Upper lobe of left lung (tissue), 6 donors: Measurements from ENCODE around the gene CMTM8. TPM values are rescaled to one million over a fixed set of nuclear protein-coding genes. Genes with fewer than 3 reads are reported as not detected.

Experiments
- ATAC-seq, 2 donors: fragments of 200-7000 bp; cut with Tn5 transposase; one replicate each; pipeline ENCODE4 v1.9.1; 2022; ENCODE audit warnings: mild to moderate bottlenecking in 2 of 2, moderate library complexity in 2 of 2; ENCODE audit not compliant: low FRiP score in 2 of 2
- DNase-seq, 2 donors: peaks; one replicate each; pipeline ENCODE4 v3.0.0-alpha.2; 2019 to 2020
- H3K27ac ChIP-seq, 4 donors: fragments of 200-600 bp; sonication (generic); one replicate each; pipeline ENCODE4 v1.5.1; 2016 to 2019
- H3K27me3 ChIP-seq, 4 donors: fragments of 200-600 bp; sonication (generic); one replicate each; pipeline ENCODE4 v1.5.1; 2017 to 2019
- H3K36me3 ChIP-seq, 4 donors: fragments of 200-600 bp; sonication (generic); one replicate each; pipeline ENCODE4 v1.5.1; 2016 to 2019
- H3K4me1 ChIP-seq, 4 donors: fragments of 200-600 bp; sonication (generic); one replicate each; pipeline ENCODE4 v1.5.1; 2018 to 2019
- H3K4me3 ChIP-seq, 4 donors: fragments of 200-600 bp; sonication (generic); one replicate each; pipeline ENCODE4 v1.5.1; 2017 to 2019; ENCODE audit warnings: mild to moderate bottlenecking in 2 of 4, moderate library complexity in 1 of 4
- H3K9me3 ChIP-seq, 4 donors: fragments of 200-600 bp; sonication (generic); one replicate each; pipeline ENCODE4 v1.5.1; 2018 to 2019
- EP300 ChIP-seq, 4 donors: sonication (generic); formaldehyde crosslinking; IDR thresholded peaks; one replicate each; pipeline ENCODE4 v1.5.1; 2017; ENCODE audit warnings: antibody characterized with exemption in 4 of 4, control low read depth in 2 of 4
- POLR2A ChIP-seq, 4 donors: fragments of 450-650 bp; IDR thresholded peaks; one replicate each; pipeline ENCODE4 v1.5.1; 2016 to 2017; ENCODE audit warnings: antibody characterized with exemption in 4 of 4, mild to moderate bottlenecking in 2 of 4
- POLR2AphosphoS5 ChIP-seq, 2 donors: sonication (generic); formaldehyde crosslinking; IDR thresholded peaks; one replicate each; pipeline ENCODE4 v1.5.1; 2017; ENCODE audit warnings: antibody characterized with exemption in 2 of 2
- WGBS, 2 donors: methylation state at CpG; one replicate each; pipeline ENCODE4 v1.1.5; 2017 to 2018; 5-methylcytosine and 5-hydroxymethylcytosine counted together
- total RNA-seq, 6 donors: library from RNA; depleted of rRNA in 4 of 6; stranded (reverse); fragments of >200 nt in 4 of 6; gene quantifications; one replicate each; pipeline versions ENCODE4 v1.1.0 to v1.2.1, GENCODE V29; 2016 to 2021
- TF ChIP-seq, protein P1 (sequence below), 6 experiments: fragments of 450-650 bp in 4 of 6; fragments of 200-600 bp in 2 of 6; sonication (generic) in 2 of 6; IDR thresholded peaks; one replicate each; pipeline ENCODE4 v1.5.1; 2016 to 2019; ENCODE audit warnings: antibody characterized with exemption in 6 of 6
- donor health status: DM: no; HTN: no; CAD: no; lungs with moderate emphysema.
- donor health status: DM: no; HTN: yes; CAD: no; lungs with severe emphysema.

The CMTM8 gene
- total RNA-seq, 6 donors from 2014 or later = 10.5 to 28.9 (median 19.6) TPM

DNA sequence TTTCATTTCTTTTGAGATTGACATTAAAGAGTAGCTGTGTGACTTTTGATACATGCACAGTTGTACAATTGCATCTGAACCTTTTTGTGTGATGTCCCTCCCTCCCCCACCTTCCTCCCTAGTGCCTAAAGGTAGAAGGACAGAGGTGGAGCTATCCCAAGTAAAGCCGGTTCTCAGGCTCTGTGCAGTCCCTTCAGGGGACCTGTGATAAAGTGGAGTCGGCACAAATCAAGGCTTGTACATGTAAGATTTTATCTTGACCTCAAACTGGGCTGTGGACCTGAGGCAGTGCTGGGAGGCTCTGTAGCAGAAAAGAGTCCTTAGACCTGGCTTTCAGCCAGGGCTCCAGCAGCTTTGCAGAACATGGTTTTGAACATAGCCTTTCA, 97.6 kb downstream of the CMTM8 start:
- DNase-seq (no peak), ATAC-seq (no peak)
- Histone ChIP-seq H3K4me3 (no peak overlapping the region), H3K36me3 (no peaks in the 10 kb centered on the region), H3K27me3 (no peaks in the 10 kb centered on the region), H3K4me1 (peaks cover 0 to 19% (median 13%) of the 10 kb centered on the region in 4 donors), H3K9me3 (no peaks in the 10 kb centered on the region), H3K27ac (no peak overlapping the region)
- 25 to 44% methylated on average over 2 of the region's 2 CpGs for WGBS, 2 donors
- TF ChIP-seq POLR2AphosphoS5 (IDR thresholded peaks at IDR 0.05) (no peak), EP300 (IDR thresholded peaks at IDR 0.05) (no peak), POLR2A (IDR thresholded peaks at IDR 0.05) (no peak)
- TF ChIP-seq, protein P1, sequence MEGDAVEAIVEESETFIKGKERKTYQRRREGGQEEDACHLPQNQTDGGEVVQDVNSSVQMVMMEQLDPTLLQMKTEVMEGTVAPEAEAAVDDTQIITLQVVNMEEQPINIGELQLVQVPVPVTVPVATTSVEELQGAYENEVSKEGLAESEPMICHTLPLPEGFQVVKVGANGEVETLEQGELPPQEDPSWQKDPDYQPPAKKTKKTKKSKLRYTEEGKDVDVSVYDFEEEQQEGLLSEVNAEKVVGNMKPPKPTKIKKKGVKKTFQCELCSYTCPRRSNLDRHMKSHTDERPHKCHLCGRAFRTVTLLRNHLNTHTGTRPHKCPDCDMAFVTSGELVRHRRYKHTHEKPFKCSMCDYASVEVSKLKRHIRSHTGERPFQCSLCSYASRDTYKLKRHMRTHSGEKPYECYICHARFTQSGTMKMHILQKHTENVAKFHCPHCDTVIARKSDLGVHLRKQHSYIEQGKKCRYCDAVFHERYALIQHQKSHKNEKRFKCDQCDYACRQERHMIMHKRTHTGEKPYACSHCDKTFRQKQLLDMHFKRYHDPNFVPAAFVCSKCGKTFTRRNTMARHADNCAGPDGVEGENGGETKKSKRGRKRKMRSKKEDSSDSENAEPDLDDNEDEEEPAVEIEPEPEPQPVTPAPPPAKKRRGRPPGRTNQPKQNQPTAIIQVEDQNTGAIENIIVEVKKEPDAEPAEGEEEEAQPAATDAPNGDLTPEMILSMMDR (IDR thresholded peaks at IDR 0.05) = no peak

DNA sequence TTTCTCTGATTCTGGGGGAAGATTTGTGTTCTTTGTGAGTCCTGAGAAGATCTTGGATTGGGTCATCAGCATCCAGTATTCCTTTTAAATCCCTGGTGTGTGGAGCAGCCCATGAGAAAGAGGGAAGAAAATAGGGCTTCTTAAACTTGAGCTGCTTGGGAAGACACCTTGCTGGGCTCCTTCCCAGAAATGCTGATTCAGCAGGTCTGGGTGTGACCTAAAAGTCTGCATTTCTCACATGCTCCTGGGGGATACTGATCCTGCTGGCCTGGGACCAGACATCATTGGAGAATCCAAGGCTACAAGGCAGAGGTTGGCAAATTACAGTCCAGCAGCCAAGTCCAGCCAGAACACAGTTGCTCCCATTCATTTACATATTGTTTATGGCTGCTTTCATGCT, 99.0 kb downstream of the CMTM8 start:
- no peak overlapping the region for H3K27ac ChIP-seq
- DNase-seq (no peak), ATAC-seq (no peak)
- no peak overlapping the region for H3K4me3 ChIP-seq
- no peaks in the 10 kb centered on the region for H3K9me3 ChIP-seq
- TF ChIP-seq POLR2AphosphoS5 (IDR thresholded peaks at IDR 0.05) (no peak), POLR2A (IDR thresholded peaks at IDR 0.05) (no peak), EP300 (IDR thresholded peaks at IDR 0.05) (no peak)
- TF ChIP-seq, protein P1 (IDR thresholded peaks at IDR 0.05) = no peak
- peaks cover 0 to 19% (median 13%) of the 10 kb centered on the region in 4 donors for H3K4me1 ChIP-seq
- H3K27me3 ChIP-seq = no peaks in the 10 kb centered on the region
- H3K36me3 ChIP-seq = no peaks in the 10 kb centered on the region

DNA sequence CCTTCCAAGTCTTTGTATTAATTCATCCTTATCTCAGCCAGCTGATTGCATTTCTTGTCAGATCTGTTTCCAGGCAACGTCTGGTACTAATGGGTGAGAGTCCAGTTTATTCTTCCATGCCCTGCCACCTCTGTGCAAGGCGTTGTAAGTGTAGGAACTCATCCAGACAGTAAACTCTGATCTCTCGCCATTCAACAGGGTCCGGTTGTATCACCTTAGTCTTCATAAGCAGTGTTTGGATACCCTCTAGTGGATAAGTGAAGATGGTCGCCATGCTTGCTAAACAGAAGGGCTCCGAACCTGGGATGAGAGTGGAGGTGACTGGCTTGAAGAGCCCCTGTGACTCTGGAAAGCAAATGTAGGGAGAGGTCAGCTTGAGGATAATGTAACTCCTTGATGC, 101.6 kb downstream of the CMTM8 start:
- H3K36me3 ChIP-seq = no peaks in the 10 kb centered on the region

DNA sequence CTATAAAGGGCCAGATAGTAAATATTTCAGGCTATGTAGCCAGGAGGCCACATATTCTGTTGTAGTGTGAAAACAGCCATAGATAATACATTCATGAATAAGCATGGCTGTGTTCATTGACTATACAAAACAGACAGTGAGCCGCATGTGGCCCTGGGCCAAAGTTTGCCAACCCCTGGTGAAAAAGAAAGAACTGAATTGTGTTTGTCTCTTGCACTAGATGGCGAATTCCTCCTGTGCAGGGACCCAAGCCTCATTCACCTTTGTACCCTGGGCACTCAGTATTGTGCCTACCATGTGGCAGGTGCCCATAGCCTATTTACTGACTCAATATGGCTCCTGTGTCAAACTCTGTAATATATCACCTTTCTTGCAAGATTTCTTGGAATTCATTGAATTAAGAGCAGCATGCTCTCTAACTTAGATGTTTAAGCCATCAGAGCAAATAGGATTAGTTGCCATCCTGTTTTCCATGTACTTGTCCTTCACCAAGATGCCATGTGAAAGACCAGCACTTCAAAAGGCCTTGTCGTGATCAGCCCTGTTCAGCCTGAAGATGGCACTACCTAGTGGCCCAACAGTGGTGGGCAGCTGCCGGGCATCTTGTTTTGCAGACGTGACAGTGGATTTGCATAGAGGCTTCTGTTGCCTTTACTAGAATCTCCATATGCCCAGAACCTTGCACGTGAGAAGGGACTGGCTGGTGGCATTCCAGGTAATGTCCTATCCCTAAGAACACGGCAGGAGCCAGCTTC, 102.3 kb downstream of the CMTM8 start:
- TF ChIP-seq POLR2A (IDR thresholded peaks at IDR 0.05) (no peak), POLR2AphosphoS5 (IDR thresholded peaks at IDR 0.05) (no peak), EP300 (IDR thresholded peaks at IDR 0.05) (no peak)
- TF ChIP-seq, protein P1 (IDR thresholded peaks at IDR 0.05) = no peak
- no peaks in the 10 kb centered on the region for H3K36me3 ChIP-seq
- WGBS, 2 donors = 88% methylated on average over 6 to 7 of the region's 7 CpGs
- H3K27me3 ChIP-seq = no peaks in the 10 kb centered on the region
- no peak for DNase-seq
- H3K4me3 ChIP-seq = no peak overlapping the region
- H3K27ac ChIP-seq = no peak overlapping the region
- no peak for ATAC-seq
- H3K4me1 ChIP-seq = peaks cover 0 to 7% (median 5%) of the 10 kb centered on the region in 4 donors
- H3K9me3 ChIP-seq = no peaks in the 10 kb centered on the region

More for the DNA sequence above, 101.6 kb downstream of the CMTM8 start:
- TF ChIP-seq, protein P1 (IDR thresholded peaks at IDR 0.05) = peak in 5 of 6 experiments; percentile 26 to 45 (median 34)
- TF ChIP-seq POLR2A (IDR thresholded peaks at IDR 0.05) (no peak), EP300 (IDR thresholded peaks at IDR 0.05) (no peak), POLR2AphosphoS5 (IDR thresholded peaks at IDR 0.05) (no peak)
- peak in 1 of 2 donors; percentile 69 for ATAC-seq
- 41 to 46% methylated on average over 6 of the region's 6 CpGs for WGBS, 2 donors
- no peaks in the 10 kb centered on the region for H3K9me3 ChIP-seq
- DNase-seq = no peak
- no peaks in the 10 kb centered on the region for H3K27me3 ChIP-seq
- H3K4me1 ChIP-seq = peaks cover 0 to 14% (median 12%) of the 10 kb centered on the region in 4 donors
- H3K4me3 ChIP-seq = no peak overlapping the region
- H3K27ac ChIP-seq = no peak overlapping the region
